Femur (tissue), 1 donor: ENCODE data around the gene ARIH2.

Experiments used
- DNase-seq: peaks from one replicate; pipeline ENCODE4 v3.0.0-alpha.2; 2017

Gene ARIH2

GRCh38 chr3:49020330-49021212 is 101.9 kb downstream of the ARIH2 start:
- peak; percentile 65 for DNase-seq

GRCh38 chr3:49021213-49021812 is 102.7 kb downstream of the ARIH2 start:
- peak; percentile 99 for DNase-seq

- DNase-seq: peak; percentile 96
These were observed 103.4 kb downstream of the ARIH2 start, which contains the start of gene NDUFAF3 for GRCh38 chr3:49021813-49022687. TSS of gene NDUFAF3 (plus strand) at chr3:49022121. CDS start at chr3:49022145, 24 bp downstream.

GRCh38 chr3:49022688-49023171 is 104.1 kb downstream of the ARIH2 start:
- peak; percentile 41 for DNase-seq

- DNase-seq: no peak
These were observed 105.1 kb downstream of the ARIH2 start for GRCh38 chr3:49023775-49024174.

GRCh38 chr3:49024449-49024848 is 105.8 kb downstream of the ARIH2 start:
- DNase-seq: peak; percentile 18

- DNase-seq: no peak
These were observed 106.6 kb downstream of the ARIH2 start for GRCh38 chr3:49025005-49025792.

GRCh38 chr3:49025793-49026520 is 107.3 kb downstream of the ARIH2 start:
- DNase-seq: no peak

- no peak for DNase-seq
These were observed 107.9 kb downstream of the ARIH2 start for GRCh38 chr3:49026536-49026935.

GRCh38 chr3:49027634-49028033 is 109.0 kb downstream of the ARIH2 start:
- no peak for DNase-seq

GRCh38 chr3:49028298-49028672 is 109.6 kb downstream of the ARIH2 start:
- no peak for DNase-seq

GRCh38 chr3:49028673-49029562 is 110.3 kb downstream of the ARIH2 start, which contains the start of gene IMPDH2:
TSS of gene IMPDH2 (minus strand) at chr3:49029398. CDS start at chr3:49029350, 48 bp downstream.
- DNase-seq: peak; percentile 97

- DNase-seq: no peak
These were observed 110.9 kb downstream of the ARIH2 start for GRCh38 chr3:49029563-49029884.

GRCh38 chr3:49030321-49030720 is 111.7 kb downstream of the ARIH2 start:
- no peak for DNase-seq

GRCh38 chr3:49032646-49033304 is 114.1 kb downstream of the ARIH2 start:
- no peak for DNase-seq

- no peak for DNase-seq
These were observed 116.0 kb downstream of the ARIH2 start for GRCh38 chr3:49034650-49035049.

- no peak for DNase-seq
These were observed 116.6 kb downstream of the ARIH2 start for GRCh38 chr3:49035281-49035680.
